ENCODE data around the gene MYO18A. TPM values are rescaled to one million over a fixed set of nuclear protein-coding genes. Genes with fewer than 3 reads are reported as not detected.

MYO18A gene
- total RNA-seq, 1 experiment from 2014 or later: 37.2 TPM

GRCh38 chr17:29051731-29052130 is 128.5 kb downstream of the MYO18A start:
- Histone ChIP-seq H3K4me1 (ENCODE audit: control insufficient read depth in 1 of 2, insufficient read depth in 2 of 2, low read length in 2 of 2) (no peaks in the 10 kb centered on the region), H3K9ac (ENCODE audit: low read length) (no peak overlapping the region), H3K27me3 (ENCODE audit: insufficient read depth, low read length) (0 out of 2 replicates have a peak, but pooled peaks cover 9% of the 10 kb centered on the region), H3K9me3 (ENCODE audit: control insufficient read depth in 1 of 2, insufficient read depth in 1 of 2, low read depth in 1 of 2, low read length in 2 of 2) (no peaks in the 10 kb centered on the region), H3K4me2 (ENCODE audit: low read length) (no peak overlapping the region), H3K4me3 (replicated peaks in 1 of 2; ENCODE audit: low read depth in 1 of 2, low read length in 2 of 2) (no peak overlapping the region), H3K79me2 (ENCODE audit: insufficient read depth, low read length) (no peaks in the 10 kb centered on the region), H3K9me2 (ENCODE audit: insufficient read depth) (no peaks in the 10 kb centered on the region), H2AFZ (ENCODE audit: low read depth, low read length, poor library complexity, severe bottlenecking) (no peak overlapping the region), H3K27ac (ENCODE audit: low read depth, low read length) (no peak overlapping the region), H4K20me1 (ENCODE audit: insufficient read depth) (no peaks in the 10 kb centered on the region), H3K36me3 (ENCODE audit: control insufficient read depth in 1 of 2, insufficient read depth in 2 of 2, low read length in 2 of 2) (no peaks in the 10 kb centered on the region)
- no peak for ATAC-seq
- TF ChIP-seq CBX3 (IDR thresholded peaks at IDR 0.05; ENCODE audit: low read depth) (no peak), MAX (IDR thresholded peaks at IDR 0.05) (no peak), JUND (IDR thresholded peaks at IDR 0.05) (no peak), ZBTB33 (IDR thresholded peaks at IDR 0.05; ENCODE audit: extremely low read depth, insufficient replicate concordance, low read length) (no peak), EZH2 (IDR thresholded peaks at IDR 0.05) (no peak), EGR1 (IDR thresholded peaks at IDR 0.05; ENCODE audit: low read depth) (no peak), ATF3 (IDR thresholded peaks at IDR 0.05) (no peak), REST (IDR thresholded peaks at IDR 0.05; ENCODE audit: low read depth) (no peak), EZH2phosphoT487 (IDR thresholded peaks at IDR 0.05; ENCODE audit: borderline replicate concordance) (no peak), YY1 (IDR thresholded peaks at IDR 0.05; ENCODE audit: extremely low read depth, insufficient replicate concordance, low read depth, low read length) (no peak), FOSL1 (IDR thresholded peaks at IDR 0.05; ENCODE audit: low read depth) (no peak), TCF7L2 (IDR thresholded peaks at IDR 0.05; ENCODE audit: borderline replicate concordance, extremely low read depth, insufficient read depth, insufficient read length) (no peak)
- no TSS peak for BruUV-seq (replicated peaks)
- intact Hi-C loops (cut with micrococcal nuclease): no loop called here
- ChIA-PET POLR2A (no interaction called here), RAD21 (ENCODE audit: low non-redundant PET in 1 of 2, low total read pairs in 2 of 2, uncharacterized antibody in 2 of 2, unreplicated experiment in 2 of 2) (no interaction called here), CTCF (no interaction called here)
- no peak for DNase-seq (ENCODE audit: low read depth, low spot score)

Measured in HCT116 (cell line).